ENCODE data around the gene SMARCA1. TPM values are rescaled to one million over a fixed set of nuclear protein-coding genes. Genes with fewer than 3 reads are reported as not detected.

Gene SMARCA1
- total and polyA plus RNA-seq, 2 donors (not counting 1 experiment from before 2014, with no cell fraction given) = 0.07 to 0.39 TPM

- Mint-ChIP-seq H3K4me1 (peaks cover 8% of the 10 kb centered on the region), H3K4me3 (no peak overlapping the region), H3K27ac (no peak overlapping the region), H3K9me3 (ENCODE audit: insufficient read depth) (peaks cover 2% of the 10 kb centered on the region), H3K27me3 (peaks cover 10% of the 10 kb centered on the region)
- H3K36me3 ChIP-seq (replicated peaks in 1 of 2; ENCODE audit: control extremely low read depth in 1 of 2, control insufficient read depth in 1 of 2, extremely low read depth in 1 of 2, insufficient read depth in 2 of 2, low read length in 1 of 2) = no peaks in the 10 kb centered on the region
- H3K4me2 ChIP-seq (replicated peaks; ENCODE audit: low read depth, low read length, poor library complexity, severe bottlenecking) = no peak overlapping the region
- H3K27me3 ChIP-seq (replicated peaks in 1 of 4; ENCODE audit: control extremely low read depth in 1 of 4, control insufficient read depth in 3 of 4, insufficient read depth in 4 of 4, low read length in 3 of 4) = peaks cover 0 to 12% (median 2%) of the 10 kb centered on the region in 4 experiments
- H3K9me3 ChIP-seq (ENCODE audit: control extremely low read depth in 1 of 3, control insufficient read depth in 2 of 3, insufficient read depth in 1 of 3, low read length in 2 of 3) = peaks cover 0 to 5% (median 0%) of the 10 kb centered on the region in 3 donors
- CTCF ChIA-PET = no interaction called here
- TF ChIP-seq EZH2 (IDR thresholded peaks at IDR 0.05; ENCODE audit: borderline replicate concordance, insufficient read depth, low read depth, low read length, poor library complexity, severe bottlenecking) (no peak), CTCF (IDR thresholded peaks at IDR 0.05) (no peak)
- H3K4me1 ChIP-seq (ENCODE audit: control insufficient read depth in 2 of 2, insufficient read depth in 2 of 2, low read length in 2 of 2) = peaks cover 4 to 6% of the 10 kb centered on the region in 2 donors
- no peak overlapping the region for H3K9ac ChIP-seq (ENCODE audit: low read length)
- H3K79me2 ChIP-seq (ENCODE audit: control insufficient read depth, insufficient read depth, low read length) = no peaks in the 10 kb centered on the region
- H2AFZ ChIP-seq (ENCODE audit: insufficient read depth, low read depth, low read length, poor library complexity, severe bottlenecking) = no peak overlapping the region
- POLR2A ChIA-PET = no interaction called here
- ATAC-seq (ENCODE audit: low read depth) (no peak), DNase-seq (no peak)
- H3K4me3 ChIP-seq (ENCODE audit: control extremely low read depth in 1 of 5, extremely low read depth in 1 of 5, insufficient read depth in 1 of 5, low read depth in 2 of 5, low read length in 4 of 5) = no peak overlapping the region
- no CpG with 5 or more reads among the region's 3 CpGs for WGBS (ENCODE audit: insufficient coverage)
- H4K20me1 ChIP-seq (ENCODE audit: control insufficient read depth, insufficient read depth, low read length, poor library complexity, severe bottlenecking) = no peaks in the 10 kb centered on the region
- intact Hi-C loops (cut with micrococcal nuclease) = no loop called here
- H3K27ac ChIP-seq (ENCODE audit: low read length in 2 of 2) = no peak overlapping the region
Observed at GRCh38 chrX:129525896-129526295, 2.6 kb upstream of the SMARCA1 start.

- no peak for DNase-seq
- intact Hi-C loops (cut with micrococcal nuclease) = no loop called here
- H3K9me3 Mint-ChIP-seq (ENCODE audit: insufficient read depth) = peaks cover 2% of the 10 kb centered on the region
- peaks cover 8% of the 10 kb centered on the region for H3K4me1 Mint-ChIP-seq
- peaks cover 0 to 12% (median 2%) of the 10 kb centered on the region in 4 experiments for H3K27me3 ChIP-seq (replicated peaks in 1 of 4; ENCODE audit: control extremely low read depth in 1 of 4, control insufficient read depth in 3 of 4, insufficient read depth in 4 of 4, low read length in 3 of 4)
- no peaks in the 10 kb centered on the region for H4K20me1 ChIP-seq (ENCODE audit: control insufficient read depth, insufficient read depth, low read length, poor library complexity, severe bottlenecking)
- WGBS (ENCODE audit: insufficient coverage) = no CpG with 5 or more reads among the region's 4 CpGs
- no peak overlapping the region for H2AFZ ChIP-seq (ENCODE audit: insufficient read depth, low read depth, low read length, poor library complexity, severe bottlenecking)
- no peak overlapping the region for H3K9ac ChIP-seq (ENCODE audit: low read length)
- H3K4me3 ChIP-seq (ENCODE audit: control extremely low read depth in 1 of 5, extremely low read depth in 1 of 5, insufficient read depth in 1 of 5, low read depth in 2 of 5, low read length in 4 of 5) = no peak overlapping the region
- ChIA-PET POLR2A (interaction anchor here (0.6 kb wide), 1 partner anchor 15 kb away, joined by 3 read pairs; the partner anchor contains the start of gene OCRL), CTCF (no interaction called here)
- no peak overlapping the region for H3K27ac ChIP-seq (ENCODE audit: low read length in 2 of 2)
- peaks cover 14% of the 10 kb centered on the region for H3K27me3 Mint-ChIP-seq
- no peak overlapping the region for H3K4me2 ChIP-seq (replicated peaks; ENCODE audit: low read depth, low read length, poor library complexity, severe bottlenecking)
- peaks cover 4 to 6% of the 10 kb centered on the region in 2 donors for H3K4me1 ChIP-seq (ENCODE audit: control insufficient read depth in 2 of 2, insufficient read depth in 2 of 2, low read length in 2 of 2)
- H3K4me3 Mint-ChIP-seq = no peak overlapping the region
- peaks cover 0 to 5% (median 0%) of the 10 kb centered on the region in 3 donors for H3K9me3 ChIP-seq (ENCODE audit: control extremely low read depth in 1 of 3, control insufficient read depth in 2 of 3, insufficient read depth in 1 of 3, low read length in 2 of 3)
- no peak for ATAC-seq (ENCODE audit: low read depth)
- H3K36me3 ChIP-seq (replicated peaks in 1 of 2; ENCODE audit: control extremely low read depth in 1 of 2, control insufficient read depth in 1 of 2, extremely low read depth in 1 of 2, insufficient read depth in 2 of 2, low read length in 1 of 2) = no peaks in the 10 kb centered on the region
- no peak overlapping the region for H3K27ac Mint-ChIP-seq
- no peaks in the 10 kb centered on the region for H3K79me2 ChIP-seq (ENCODE audit: control insufficient read depth, insufficient read depth, low read length)
- TF ChIP-seq CTCF (IDR thresholded peaks at IDR 0.05) = no peak
- TF ChIP-seq EZH2 (IDR thresholded peaks at IDR 0.05; ENCODE audit: borderline replicate concordance, insufficient read depth, low read depth, low read length, poor library complexity, severe bottlenecking) = no peak
Observed at GRCh38 chrX:129525162-129525561, 1.9 kb upstream of the SMARCA1 start.
